M059J (cell line): Measurements from ENCODE around the gene CHN2. TPM values are rescaled to one million over a fixed set of nuclear protein-coding genes. Genes with fewer than 3 reads are reported as not detected.
A peak's percentile ranks its signal among the peaks of the same experiment; 100 is the strongest.

Source experiments
- DNase-seq: peaks from one replicate; pipeline ENCODE4 v3.0.0-alpha.2; 2012; ENCODE audit warnings: low read depth
- total RNA-seq: library from RNA; depleted of rRNA; stranded (reverse); fragments of >200 nt; shearing (Covaris generic); gene quantifications from 2 replicates; pipeline ENCODE4 v1.2.3, GENCODE V29; 2014

Gene CHN2
- total RNA-seq, 1 experiment from 2014 or later, result not detected

GRCh38 chr7:29282819-29283414 is 88.3 kb downstream of the CHN2 start:
- DNase-seq, result no peak

DNA sequence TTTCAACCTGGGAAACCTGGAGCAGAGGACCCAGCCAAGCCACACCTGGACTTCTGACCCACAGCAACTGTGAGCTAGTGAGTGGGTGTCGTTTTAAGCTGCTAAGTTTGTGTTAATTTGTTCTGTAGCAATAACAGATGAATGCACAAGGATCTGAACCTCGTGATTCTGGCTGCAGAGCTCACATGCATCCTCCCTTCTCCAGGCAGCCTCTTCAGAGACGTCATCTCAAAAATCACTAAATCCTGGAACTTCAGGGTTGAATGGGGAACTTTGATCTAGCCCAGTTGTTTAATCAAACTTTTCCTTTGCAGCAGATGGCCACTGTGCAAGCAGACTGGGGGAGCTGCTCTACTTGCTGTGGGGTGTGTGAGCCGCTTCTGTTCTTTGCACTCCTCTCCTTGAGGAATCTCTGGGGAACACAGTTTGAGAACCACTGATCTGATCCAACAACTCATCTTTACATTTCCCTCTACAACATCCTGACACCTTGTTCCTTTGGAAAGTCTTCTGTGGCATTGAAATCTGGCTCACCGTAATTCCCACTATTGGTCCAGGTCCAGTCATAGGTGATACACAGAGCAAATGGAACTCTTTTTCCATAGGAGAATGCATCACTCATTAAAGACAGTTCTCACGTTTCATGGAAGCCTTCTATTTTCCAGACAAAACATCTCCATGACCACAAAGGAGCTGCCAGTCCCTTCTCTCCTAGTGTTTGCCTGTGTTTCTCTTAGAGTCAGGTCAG is 90.3 kb downstream of the CHN2 start:
- DNase-seq, result no peak

GRCh38 chr7:29285444-29285793 is 90.8 kb downstream of the CHN2 start:
- peak; percentile 95 for DNase-seq

DNA sequence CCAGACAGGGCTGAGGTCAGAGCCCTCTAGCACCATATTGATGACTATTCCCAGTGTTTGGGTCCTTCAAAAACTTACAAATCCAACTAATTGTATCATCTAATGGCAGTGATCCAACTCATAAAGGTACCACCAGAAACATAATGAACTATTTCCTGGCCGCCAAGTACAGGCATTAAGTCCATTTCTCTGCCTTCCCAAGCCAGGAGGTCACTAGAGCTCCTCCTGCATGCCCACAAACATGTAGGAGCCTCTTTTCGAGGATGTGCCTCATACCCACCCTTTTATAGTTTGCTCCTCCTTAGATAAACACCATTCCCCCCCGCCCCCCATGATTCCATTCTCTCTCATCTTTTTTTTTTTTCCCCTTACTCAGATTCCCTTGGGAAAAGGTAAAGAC is 91.3 kb downstream of the CHN2 start:
- DNase-seq, result peak; percentile 17

DNA sequence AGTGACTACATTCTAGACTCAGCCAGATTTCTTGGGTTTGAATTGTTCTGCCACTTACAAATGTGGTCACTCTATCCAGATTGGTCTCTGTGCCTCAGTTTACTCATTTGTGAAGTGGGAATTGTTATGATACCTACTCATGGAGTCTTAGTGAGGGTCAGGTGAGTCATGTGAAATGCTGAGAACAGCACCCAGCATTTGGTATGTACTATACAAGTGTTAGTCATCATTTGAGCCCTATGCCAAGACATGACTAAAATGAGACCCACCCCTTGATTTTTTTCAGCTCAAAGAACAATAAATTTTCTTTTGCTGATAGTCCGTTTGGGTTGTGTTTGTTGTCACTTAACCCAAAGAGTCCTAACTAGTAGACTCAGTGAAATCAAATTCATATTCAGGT is 92.8 kb downstream of the CHN2 start:
- peak; percentile 83 for DNase-seq

GRCh38 chr7:29288181-29289091 is 93.9 kb downstream of the CHN2 start:
- DNase-seq, result no peak

- peak; percentile 19 for DNase-seq
These were observed 94.8 kb downstream of the CHN2 start for GRCh38 chr7:29289156-29290021.

DNA sequence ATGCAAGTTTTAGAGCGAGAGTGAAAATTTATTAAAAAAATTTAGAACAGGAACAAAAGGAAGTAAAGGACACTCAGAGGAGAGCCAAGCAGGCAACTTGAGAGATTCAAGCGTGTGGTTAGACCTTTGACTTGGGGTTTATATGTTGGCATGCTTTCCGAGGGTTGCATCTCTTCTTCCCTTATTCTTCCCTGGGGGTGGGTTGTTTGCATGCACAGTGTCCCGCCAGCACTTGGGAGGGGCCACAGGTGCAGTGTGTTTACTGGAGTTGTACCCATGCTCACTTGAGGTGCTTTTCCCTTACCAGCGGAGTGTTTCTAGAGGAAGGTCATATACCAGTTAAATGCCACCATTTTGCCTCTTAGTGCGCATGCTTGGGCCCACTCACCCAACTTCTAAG is 96.3 kb downstream of the CHN2 start:
- no peak for DNase-seq

- no peak for DNase-seq
These were observed 97.4 kb downstream of the CHN2 start for GRCh38 chr7:29291723-29292618.

GRCh38 chr7:29292886-29293658 is 98.5 kb downstream of the CHN2 start:
- DNase-seq, result no peak

GRCh38 chr7:29296421-29296820 is 101.8 kb downstream of the CHN2 start:
- no peak for DNase-seq

DNA sequence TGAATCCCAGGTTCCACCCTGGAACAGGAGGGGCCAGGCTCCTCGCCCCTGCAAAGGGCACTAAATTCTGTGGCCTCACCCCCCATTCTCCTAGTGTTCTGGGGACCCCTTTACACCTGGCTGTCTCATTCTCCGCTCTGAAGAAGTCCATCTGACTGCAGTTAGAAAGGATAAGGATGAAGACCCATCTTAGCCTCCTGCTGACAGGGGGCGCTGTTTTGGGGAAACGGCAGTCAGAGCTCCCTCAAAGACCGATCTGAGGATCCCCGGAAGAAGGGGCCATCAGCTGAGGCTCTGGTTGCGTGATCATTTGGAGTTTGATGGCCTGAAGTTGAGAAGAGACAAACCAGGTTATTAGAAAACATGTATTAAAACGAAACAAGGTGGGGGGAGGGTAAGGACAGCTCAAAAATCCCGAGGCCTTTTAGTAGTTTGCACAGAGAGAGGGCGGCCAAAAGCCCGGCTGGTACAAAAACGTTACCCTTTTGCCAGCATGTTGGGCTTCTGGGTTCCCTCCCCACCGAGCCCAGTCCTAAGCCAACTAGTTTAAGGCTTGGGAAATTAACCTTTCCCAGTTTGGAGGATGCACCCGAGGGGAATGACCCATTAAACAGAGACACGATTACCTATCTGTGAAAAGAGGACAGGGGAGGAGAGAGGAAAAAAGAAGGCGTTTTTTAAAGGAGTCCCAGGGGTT is 102.8 kb downstream of the CHN2 start:
- peak; percentile 22 for DNase-seq

GRCh38 chr7:29299086-29299485 is 104.5 kb downstream of the CHN2 start:
- DNase-seq, result no peak

DNA sequence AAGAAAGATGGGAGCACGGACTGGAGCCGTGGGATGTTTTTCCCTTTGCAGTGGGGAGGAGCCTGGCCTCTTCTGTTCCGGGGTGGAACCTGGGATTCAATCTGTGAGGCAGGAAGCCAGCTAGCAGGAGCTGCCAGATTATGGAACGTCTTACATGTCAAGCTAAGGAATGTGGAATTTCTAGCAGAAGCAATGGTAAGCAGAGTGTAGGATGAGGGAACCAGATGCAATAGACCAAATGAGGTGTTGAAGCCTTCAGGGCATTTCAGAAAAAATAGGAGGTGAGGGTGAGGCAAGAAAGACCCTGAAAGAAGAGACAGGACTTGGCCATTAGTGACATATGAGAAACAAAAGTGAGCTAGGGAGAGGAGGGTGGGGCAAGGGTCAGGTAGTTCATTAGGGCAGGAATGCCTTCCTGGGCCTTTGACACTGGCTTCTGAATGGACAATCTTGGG is 105.5 kb downstream of the CHN2 start:
- DNase-seq, result peak; percentile 8

- DNase-seq, result peak; percentile 27
These were observed 106.1 kb downstream of the CHN2 start for GRCh38 chr7:29300649-29301048.

- DNase-seq, result no peak
These were observed 108.3 kb downstream of the CHN2 start for GRCh38 chr7:29302666-29303395.

DNA sequence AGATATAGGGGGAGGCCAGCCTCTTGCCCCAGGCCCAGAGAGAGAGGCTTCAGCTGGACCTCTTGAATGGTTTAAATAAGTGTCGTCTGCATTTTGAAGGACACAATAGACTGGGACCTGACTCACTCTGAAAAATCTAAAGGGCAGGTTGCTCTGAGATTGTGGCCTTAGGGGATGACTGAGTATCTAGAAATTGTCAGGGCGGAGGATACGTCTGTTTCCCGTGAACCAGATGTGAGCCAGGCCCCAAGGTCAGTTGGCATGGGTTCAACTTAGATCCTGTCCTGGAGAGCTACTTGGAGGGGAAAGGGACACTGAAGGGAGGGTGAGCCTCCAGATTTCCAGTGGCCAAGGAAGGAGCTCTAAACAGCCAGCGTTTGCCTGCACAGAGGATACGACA is 110.2 kb downstream of the CHN2 start:
- DNase-seq, result peak; percentile 34

DNA sequence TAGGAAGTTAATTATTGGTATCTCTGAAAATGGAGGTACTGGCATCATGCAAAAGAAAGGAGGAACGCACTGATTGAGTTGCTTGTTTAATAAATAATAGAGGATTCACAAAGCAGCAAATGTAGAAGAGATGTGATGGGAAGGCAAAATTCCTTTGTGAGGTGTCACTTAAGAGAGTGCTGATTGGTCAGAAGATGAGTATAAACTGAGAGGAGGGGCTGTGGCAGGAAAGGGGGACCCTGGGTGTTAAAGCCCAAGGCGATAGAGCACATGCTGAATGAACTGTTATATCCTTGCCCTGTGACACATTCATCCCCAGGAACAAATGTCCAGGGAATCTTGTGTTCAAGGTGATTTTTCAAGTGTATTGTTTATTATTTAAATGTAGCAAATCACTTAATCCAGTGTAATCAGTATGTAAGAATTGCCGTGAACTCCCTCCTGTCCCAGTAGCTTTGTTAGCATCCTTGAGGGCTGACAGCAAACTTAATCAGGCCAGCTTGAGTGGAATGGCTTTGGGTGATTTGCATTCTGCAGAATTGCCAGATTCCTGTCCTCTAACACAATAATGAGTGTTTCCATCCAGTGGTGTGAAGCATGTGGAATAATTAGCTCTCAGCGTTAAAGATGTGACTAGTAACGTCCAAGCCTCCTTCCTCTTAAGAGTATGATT is 111.9 kb downstream of the CHN2 start:
- no peak for DNase-seq
